Medulla oblongata (tissue), 1 donor: Measurements from ENCODE around the gene ZNF493.
A peak's percentile ranks its signal among the peaks of the same experiment; 100 is the strongest.

Experiments
- DNase-seq: peaks from one replicate; pipeline ENCODE4 v3.0.0-alpha.2; 2015; ENCODE audit errors: extremely low spot score

ZNF493 gene

DNA sequence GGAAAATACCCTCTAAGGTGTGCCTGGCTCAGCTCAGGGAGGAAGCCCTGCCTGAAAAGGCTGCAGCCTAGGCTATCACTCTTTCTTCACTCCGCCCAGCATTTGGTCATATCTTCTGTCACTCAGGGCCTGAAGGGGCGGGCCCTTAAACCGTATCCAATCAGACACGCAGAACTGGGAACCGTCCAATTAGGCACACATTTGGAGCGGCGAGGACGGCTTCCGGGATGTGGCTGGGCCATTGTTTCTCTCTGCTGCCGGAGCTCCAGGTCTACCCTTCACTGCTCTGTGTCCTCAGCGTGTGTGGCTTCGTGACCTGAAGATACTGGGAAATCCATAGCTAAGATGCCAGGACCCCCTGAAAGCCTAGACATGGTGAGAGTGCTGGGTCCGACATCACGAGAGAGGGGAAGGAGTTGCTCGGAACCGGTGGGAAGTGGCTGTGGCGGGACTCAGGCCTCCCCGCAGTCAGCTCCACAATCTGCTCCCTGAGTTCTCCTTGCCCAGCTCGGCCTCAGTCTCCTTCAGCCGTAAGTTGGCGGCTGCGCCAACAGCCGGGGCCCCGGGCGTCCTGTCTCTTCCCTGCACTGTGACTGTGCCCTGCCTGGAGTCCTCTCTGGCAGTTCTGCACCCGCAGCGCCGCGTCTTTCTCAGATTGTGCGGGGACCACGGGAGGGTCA, at the start of gene ZNF493:
Gene ZNF493 (plus strand): TSS at position 241 of the 680 bp plus-strand sequence. CDS start 105 bp downstream, at position 346.
- peak; percentile 99 for DNase-seq

DNA sequence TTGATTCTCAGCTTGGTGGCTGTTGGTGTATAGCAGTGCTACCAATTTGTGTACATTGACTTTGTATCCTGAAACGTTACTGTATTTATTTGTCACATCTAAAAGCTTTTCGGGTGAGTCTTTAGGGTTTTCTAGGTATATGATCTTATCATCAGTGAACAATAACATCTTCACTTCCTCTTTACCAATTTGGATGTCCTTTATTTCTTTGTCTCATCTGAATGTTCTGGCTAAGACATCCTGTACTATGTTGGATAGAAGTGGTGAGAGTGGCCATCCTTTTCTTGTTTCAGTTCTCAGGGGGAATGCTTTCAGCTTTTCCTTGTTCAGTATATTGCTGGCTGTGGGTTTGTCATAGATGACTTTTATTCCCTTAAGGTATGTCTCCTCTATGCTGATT, 44.1 kb upstream of the ZNF493 start:
- no peak for DNase-seq

DNA sequence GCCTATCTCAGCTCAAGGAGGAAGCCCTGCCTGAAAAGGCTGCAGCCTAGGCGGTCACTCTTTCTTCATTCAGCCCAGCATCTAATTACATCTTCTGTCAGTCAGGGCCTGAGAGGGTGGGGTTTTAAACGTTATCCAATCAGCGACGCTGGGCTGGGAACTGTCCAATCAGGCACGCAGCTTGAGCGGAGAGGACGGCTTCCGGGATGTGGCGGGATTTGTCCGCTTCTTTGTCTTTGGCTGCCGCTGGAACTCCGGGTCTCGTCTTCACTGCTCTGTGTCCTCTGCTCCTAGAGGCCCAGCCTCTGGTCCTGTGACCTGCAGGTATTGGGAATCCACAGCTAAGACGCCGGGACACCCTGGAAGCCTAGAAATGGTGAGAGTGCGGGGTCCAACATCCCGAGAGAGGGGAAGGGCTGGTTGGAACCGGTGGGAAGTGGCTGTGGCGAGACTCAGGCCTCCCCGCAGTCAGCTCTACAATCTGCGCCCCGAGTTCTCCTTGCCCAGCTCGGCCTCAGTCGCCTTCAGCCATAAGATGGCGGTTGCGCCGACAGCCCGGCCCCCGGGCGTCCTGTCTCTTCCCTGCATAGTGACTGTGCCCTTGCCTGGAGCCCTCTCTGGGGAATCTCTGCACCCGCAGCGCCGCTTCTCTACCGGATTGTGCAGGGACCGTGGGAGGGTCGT, 38.0 kb upstream of the ZNF493 start, which contains the start of gene ZNF738:
Gene ZNF738 (plus strand): TSS at position 233 of the 684 bp plus-strand sequence. CDS start 141 bp downstream, at position 374.
- peak; percentile 99 for DNase-seq

DNA sequence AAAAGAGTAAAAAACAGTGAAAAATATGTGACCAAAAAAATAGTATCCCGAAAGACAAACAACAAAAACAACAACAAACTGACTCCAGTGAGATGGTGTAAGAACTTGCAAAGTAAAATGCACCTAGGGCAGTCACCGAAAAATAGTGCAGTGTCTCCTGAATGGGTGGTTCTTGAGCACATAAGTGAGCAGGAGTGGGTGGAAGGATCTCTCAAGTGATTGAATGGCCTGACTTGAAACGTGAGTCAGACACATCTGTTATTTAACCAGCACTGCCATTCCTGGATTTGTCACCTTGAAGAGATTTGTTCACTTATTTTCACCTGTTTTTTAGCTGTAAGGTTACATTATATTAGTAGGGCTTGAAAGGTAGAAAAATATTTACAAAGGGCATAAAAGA, 34.6 kb upstream of the ZNF493 start:
- no peak for DNase-seq

DNA sequence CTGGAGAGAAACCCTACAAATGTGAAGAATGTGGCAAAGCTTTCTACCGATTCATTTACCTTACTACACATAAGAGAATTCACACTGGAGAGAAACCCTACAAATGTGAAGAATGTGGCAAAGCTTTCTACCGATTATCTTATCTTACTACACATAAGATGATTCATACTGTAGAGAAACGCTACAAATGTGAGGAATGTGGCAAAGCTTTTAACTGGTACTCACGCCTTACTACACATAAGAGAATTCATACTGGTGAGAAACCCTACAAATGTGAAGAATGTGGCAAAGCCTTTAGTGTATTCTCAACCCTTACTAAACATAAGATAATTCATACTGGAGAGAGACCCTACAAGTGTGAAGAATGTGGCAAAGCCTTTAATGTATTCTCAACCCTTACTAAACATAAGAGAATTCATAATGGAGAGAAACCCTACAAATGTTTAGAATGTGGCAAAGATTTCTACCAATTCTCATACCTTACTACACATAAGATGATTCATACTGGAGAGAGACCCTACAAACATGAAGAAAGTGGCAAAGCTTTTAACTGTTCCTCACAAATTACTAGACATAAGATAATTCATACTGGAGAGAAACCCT, 12.9 kb upstream of the ZNF493 start:
- no peak for DNase-seq

DNA sequence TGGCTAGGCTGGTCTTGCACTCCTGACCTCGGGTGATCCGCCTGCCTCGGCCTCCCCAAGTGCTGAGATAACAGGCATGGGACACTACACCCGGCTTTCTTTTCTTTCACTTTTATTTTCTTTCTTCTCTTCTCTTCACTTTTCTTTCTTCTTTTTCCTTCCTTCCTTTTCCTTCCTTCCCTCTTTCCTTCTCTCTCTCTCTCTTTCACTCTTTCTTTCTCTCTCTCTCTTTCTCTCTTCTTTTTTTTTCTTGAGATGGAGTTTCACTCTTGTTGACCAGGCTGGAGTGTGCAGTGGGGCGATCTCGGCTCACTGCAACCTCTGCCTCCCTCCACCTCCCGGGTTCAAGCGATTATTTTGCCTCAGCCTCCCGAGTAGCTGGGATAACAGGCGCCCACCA, 812 bp upstream of the ZNF493 start:
- no peak for DNase-seq

DNA sequence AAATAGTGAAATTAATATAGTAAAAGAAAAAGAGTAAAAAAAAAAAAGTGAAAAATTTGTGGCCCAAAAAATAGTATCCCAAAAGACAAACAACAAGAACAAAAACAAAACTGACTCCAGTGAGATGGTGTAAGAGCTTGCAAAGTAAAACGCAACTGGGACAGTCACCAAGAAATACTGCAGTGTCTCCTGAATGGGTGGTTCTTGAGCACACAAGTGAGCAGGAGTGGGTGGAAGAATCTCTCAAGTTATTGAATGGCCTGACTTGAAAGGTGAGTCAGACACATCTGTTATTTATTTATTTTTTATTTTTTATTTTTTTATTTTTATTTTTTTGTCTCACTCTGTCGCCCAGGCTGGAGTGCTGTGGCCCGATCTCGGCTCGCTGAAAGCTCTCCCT, 1.9 kb downstream of the ZNF493 start:
- no peak for DNase-seq

DNA sequence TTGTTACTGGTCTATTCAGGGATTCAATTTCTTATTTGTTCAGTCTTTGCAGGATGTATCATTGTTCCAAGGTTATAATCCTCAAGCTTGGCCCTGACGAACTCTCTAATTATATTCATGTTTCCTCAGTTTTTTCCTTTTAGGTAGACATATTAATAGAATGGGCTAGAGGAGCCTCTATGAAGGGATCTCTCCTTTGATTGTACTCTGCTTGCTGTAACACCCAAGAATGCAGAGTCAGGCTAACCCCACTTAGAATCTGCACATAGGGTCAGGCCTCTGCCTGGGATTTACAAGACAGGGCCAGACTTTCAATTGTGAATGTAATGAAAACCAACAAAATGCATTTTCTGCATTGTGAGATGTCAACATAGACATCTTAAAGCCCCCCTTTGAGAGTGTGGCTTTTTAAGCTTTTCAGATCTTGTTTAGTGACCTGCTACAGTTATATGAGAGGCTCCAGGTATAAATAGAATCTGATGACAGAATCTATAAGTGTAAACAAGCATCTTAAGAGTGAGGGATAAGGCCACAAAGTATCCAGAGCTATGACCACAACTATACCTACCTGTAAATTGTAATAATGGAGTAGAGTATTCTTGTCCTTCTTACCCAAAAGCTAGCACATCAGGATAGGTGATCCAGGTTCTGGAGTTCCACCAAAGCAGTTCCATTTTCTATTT, 5.5 kb downstream of the ZNF493 start:
- DNase-seq: no peak

DNA sequence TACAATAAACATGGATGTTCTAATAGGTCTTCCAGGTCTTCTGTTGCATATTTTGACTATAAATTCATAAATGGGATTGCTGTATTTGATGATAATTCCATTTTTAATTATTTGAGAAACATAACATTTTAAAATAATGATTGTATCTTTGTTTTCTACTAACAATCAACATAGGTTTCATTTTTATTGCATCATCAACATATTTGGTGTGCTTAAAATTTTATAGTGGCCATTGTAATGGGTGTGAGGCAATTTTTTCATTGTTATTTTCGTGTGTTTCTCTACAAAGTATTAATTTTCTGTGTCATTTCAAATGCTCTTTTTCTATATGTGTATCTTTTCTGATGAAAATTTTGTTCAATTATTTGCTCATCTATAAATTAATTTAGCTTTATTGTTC, 13.2 kb downstream of the ZNF493 start:
- DNase-seq: no peak

DNA sequence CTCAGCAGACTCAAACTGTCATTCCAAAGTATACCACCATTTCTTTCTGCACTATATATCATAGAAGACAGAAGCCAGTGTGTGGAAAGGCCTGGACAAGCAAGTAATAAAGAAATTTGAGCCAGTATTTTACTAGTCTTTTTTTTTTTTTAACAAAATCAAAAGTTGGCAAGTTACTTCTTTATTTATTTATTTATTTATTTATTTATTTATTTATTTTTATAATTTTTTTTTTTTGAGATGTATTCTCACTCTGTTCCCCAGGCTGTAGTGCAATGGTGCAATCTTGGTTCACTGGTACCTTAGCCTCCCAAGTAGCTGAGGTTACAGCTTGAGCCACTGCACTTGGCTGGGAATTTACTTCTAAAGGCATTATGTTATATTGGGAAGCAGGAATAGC, 25.3 kb downstream of the ZNF493 start:
- DNase-seq: no peak

DNA sequence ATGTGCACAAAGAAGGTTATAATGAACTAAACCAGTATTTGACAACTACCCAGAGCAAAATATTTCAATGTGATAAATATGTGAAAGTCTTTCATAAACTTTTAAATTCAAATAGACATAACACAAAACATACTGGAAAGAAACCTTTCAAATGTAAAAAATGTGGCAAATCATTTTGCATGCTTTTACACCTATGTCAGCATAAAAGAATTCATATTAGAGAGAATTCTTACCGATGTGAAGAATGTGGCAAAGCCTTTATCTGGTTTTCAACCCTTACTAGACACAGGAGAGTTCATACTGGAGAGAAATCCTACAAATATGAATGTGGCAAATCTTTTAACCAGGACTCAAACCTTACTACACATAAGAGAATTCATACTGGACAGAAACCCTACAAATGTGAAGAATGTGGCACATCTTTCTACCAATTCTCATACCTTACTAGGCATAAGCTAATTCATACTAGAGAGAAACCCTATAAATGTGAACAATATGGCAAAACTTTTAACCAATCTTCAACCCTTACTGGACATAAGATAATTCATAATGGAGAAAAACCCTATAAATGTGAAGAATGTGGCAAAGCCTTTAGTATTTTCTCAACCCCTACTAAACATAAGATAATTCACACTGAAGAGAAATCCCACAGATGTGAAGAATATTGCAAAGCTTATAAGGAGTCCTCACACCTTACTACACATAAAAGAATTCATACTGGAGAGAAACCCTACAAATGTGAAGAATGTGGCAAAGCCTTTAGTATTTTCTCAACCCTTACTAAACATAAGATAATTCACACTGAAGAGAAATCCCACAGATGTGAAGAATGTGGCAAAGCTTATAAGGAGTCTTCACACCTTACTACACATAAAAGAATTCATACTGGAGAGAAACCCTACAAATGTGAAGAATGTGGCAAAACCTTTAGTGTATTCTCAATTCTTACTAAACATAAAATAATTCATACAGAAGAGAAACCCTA, 26.4 kb downstream of the ZNF493 start:
- DNase-seq: no peak

DNA sequence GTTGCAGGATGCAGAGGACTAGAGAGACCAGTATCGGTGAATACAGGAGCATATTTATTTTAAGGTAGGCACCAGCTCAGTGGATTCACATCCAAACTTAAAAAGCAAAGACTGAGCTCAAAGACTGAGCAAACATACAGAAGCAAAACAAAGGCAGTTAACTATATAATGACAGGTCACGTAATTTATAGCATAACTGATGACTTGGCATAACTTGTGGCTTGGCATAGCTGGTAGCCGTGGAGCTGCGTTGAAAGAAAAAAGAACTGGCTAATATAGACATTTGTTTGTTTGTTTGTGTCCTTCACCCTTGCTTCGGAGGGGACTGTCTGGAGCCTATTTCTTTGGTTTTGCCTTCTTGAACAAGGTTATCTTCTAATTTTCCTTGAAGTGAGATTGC, 33.7 kb downstream of the ZNF493 start:
- DNase-seq: no peak

DNA sequence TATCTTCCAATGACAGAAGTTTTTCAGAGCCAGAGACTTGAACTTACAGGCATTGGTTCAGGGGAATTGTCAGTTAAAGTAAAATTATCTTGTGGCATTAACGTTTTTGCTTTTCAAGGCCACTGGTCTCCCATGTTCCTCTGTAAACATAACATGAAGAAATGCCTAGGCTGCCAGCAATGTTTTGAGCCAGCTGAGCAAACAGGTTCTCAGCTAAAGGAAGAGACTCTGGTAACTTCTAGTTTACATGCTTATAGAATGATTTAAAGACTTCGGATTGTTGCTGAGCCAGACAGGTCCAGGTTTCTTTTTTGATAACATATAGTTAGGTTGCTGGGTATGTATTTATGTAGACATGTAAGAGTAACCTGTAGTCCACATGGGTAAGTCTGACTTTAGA, 35.7 kb downstream of the ZNF493 start:
- no peak for DNase-seq

DNA sequence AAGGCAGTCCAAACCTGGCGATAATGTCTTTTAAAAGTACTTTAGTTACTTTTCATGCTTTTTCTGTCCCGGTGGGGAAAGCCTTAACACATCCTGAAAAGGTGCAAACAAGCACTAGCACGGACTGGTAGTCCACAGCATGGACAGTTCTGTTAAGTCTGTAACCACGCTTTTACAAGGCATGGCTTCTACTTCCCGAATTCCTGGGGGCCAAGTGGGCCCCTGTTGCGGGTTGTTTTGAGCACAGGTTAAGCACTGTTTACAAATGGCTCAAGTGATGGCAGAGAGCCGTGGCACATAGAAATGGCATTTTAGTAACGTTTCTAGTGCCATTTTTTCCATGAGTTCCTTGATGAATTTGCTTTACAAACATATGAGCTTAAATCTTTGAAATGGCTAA, 37.6 kb downstream of the ZNF493 start:
- no peak for DNase-seq

DNA sequence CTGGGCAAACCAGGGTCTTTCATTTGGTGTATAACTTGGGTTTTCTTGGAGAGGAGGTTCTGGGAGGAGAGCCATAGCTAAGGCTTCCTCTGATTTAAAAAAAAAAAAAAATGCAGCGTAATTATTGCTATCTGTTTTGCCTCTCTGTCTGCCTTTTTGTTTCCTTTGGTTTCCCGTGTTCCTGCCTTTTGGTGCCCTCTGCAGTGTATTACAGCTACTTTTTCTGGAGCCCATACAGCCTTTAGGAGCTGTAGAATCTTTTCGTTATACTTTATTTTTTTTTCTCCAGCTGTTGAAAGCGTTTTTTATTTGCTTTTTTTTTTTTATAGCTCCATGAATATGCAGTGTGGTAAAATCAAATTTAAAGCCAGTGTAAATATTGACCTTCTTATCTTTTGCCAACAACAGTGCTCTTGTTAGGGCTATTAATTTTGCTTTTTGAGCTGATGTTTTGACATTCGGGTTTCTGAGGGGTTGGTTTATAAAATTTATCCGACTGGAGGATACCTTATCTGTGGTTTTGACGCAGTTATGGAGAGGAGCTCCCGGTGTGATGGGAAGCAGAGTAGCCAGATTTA, 38.1 kb downstream of the ZNF493 start:
- no peak for DNase-seq

DNA sequence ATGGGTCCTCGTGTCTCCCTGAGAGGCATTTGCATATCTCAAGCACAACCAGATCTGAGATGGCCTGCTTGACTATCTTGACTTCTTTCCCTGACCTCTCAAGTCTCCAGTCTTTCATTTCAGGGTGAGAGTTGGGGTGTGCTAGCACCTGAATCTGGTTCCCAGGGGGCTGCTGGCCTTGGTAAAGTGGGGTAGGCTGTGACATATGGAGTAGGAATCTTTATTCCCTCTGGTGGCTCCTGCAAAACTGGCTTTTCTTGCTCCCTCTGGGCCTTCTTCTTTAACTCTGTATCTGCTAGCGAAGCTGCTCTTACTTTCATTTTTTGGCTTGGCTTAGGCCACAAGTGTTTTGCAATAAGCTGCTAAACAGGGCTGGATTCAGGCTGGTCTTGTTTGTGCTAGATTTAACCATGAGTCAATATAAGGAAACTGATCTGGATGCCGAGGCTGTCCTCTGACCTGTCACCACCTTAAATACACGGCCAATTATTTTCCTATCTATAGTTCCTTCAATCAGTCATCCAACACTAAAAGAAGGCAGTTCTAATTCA, 42.3 kb downstream of the ZNF493 start:
- DNase-seq: no peak

DNA sequence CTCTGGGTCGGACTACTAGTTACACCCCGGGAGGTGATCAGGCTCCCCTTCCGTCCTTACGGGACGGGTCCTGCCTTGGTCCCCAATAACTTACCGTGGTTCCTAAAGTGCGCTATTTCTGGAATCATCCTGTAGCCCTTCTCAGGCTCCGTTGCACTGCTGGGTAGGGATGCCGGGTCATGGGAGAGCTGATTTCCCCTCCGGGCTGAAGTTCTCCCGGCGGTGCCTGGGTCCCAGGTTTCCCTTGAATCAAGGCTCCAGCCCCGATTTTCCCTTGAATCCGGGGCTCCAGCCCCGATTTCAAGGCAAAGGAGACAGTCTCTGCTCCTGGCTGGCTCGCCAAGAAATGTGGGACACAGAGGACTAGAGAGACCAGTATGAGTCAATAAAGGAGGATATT, 43.4 kb downstream of the ZNF493 start:
- no peak for DNase-seq

DNA sequence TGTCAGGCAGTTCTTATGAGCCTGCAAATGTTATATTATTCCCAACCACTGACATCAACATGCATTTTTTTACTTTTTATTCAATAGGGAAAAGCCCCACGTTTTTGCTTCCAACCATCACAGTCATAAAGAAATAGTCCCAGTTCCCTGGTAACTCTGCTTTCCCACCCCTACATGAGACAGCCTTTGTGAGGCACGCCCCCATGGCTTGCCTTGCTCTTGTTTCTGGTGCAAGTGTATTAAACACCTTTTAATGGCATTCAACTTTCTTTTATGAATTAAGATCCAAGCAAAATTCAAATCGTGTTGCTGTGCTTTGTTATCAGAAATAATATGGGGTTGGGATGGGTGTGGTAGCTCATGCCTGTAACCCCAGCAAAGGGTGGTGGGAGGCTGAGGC, 54.3 kb downstream of the ZNF493 start:
- no peak for DNase-seq

DNA sequence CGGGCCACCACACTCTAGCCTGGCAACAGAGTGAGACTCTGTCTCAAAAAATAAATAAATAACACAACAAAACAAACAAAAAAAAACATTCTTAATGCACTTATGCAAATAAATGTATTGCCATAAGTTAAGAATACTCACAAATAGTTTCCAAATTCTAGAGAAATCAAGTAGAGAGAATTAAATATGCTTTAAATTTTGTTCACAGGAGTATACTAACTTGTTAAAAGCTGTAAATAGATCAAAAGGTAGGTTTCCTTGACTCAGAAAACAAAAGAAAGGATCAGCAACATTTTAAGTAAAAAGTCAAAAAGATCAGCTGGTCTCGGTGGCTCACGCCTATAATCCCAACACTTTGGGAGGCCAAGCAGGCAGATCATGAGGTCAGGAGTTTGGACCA, 58.0 kb downstream of the ZNF493 start:
- DNase-seq: no peak

DNA sequence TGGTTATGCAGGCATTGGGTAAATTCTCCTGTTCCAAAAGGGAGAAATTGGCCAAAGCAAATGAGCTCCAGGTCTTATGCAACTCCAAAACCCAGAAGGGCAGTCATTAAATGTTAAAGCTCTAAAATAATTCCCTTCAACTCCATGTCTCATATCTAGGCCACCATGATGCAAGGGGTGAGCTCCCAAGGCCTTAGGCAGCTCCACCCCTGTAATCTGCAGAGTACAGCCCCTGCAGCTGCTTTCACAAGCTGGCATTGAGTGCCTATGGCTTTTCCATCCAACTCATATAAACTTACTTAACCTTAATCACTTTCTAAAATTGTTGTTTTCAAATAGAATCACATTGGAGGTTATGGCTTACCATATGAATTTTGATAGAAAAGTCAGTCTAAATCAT, 63.8 kb downstream of the ZNF493 start:
- no peak for DNase-seq

DNA sequence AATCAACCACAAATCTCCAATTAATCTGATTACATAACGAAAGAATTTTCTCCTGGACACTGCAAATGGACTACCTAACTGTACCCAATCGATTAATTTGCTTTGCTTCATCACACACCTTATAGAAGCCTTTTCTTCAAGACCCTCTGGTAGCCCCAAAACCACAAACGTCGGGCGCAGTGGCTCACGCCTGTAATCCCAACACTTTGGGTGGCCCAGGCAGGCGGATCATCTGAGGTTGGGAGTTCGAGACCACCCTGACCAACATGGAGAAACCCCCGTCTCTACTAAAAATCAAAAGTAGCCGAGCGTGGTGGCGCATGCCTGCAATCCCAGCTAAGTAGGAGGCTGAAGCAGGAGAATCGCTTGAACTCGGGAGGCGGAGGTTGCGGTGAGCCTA, 65.6 kb downstream of the ZNF493 start:
- no peak for DNase-seq
